ENCODE data around the gene SRPRA.

GRCh38 chr11:126225295-126225665, 43.4 kb downstream of the SRPRA start:
- TF ChIP-seq CTCF (IDR thresholded peaks at IDR 0.05) (no peak), POLR2A (IDR thresholded peaks at IDR 0.05) (no peak)
